ENCODE results near the gene SERPINB10.

DNA sequence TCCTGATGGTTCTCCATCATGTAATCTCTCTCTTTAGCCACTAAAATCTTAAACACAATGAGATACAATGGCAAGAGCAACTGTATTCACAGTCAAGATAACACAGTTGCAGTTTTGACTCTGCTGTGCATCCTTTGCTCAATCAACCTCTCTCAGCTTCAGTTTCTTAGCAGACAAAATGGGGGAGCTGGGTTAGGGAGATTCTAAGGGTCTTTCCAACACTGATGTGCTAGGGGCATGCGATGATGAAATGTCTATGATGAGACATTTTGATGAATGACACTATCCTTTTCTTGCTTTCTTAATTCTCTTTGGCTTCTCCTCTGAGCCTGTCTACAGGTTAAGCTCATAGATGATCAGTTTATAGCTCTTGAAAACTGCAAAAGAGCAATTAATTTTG lies 1.1 kb downstream of the SERPINB10 start:
- TF ChIP-seq CTCF (IDR thresholded peaks at IDR 0.05; ENCODE audit: poor library complexity), result no peak
- TF ChIP-seq EZH2phosphoT487 (IDR thresholded peaks at IDR 0.05; ENCODE audit: low read depth, severe bottlenecking, unreplicated experiment), result no peak

Measured in hepatocyte (in vitro differentiated cells).